H1 (cell line): ENCODE results near the gene SH2B2. TPM values are rescaled to one million over a fixed set of nuclear protein-coding genes. Genes with fewer than 3 reads are reported as not detected.

Source experiments
- CTCF ChIA-PET: fragments of 300-600 bp; sonication (Branson Sonifier 250); formaldehyde crosslinking; loops from one replicate; lab custom pipeline; 2021; ENCODE audit not compliant: partially characterized antibody; lab: Charles Lee
- POLR2A ChIA-PET: fragments of 300-600 bp; sonication (Branson Sonifier 250); formaldehyde crosslinking; loops from one replicate; lab custom pipeline; 2021; ENCODE audit warnings: inconsistent platforms; ENCODE audit not compliant: partially characterized antibody; lab: Charles Lee
- DNase-seq, 2 experiments: peaks; one replicate each; pipeline versions ENCODE4 v3.0.0 to v3.0.0-alpha.2; 2010 to 2022; ENCODE audit warnings: low spot score in 2 of 2, low read depth in 1 of 2, mixed read lengths in 1 of 2
- FAIRE-seq: peaks from 2 replicates; lab custom pipeline; 2011; peaks lifted over from hg19 to GRCh38; lab: Jason Lieb, UNC
- H2AFZ ChIP-seq: 2 replicates; pipeline ENCODE4 v1.8.1; 2012; ENCODE audit warnings: low read length, inconsistent platforms
- H2AK5ac ChIP-seq: 2 replicates; pipeline ENCODE4 v1.6.1; 2013; ENCODE audit warnings: low read depth, low read length
- H2BK120ac ChIP-seq: replicated peaks from 2 replicates; pipeline ENCODE3; 2013; ENCODE audit warnings: low read depth, low read length, inconsistent platforms
- H2BK12ac ChIP-seq: 2 replicates; pipeline ENCODE4 v1.6.1; 2013; ENCODE audit warnings: low read depth, low read length
- H2BK15ac ChIP-seq: 2 replicates; pipeline ENCODE4 v1.6.1; 2013; ENCODE audit warnings: low read length
- H2BK20ac ChIP-seq: 2 replicates; pipeline ENCODE4 v1.6.1; 2013; ENCODE audit warnings: low read length
- H2BK5ac ChIP-seq: 2 replicates; pipeline ENCODE4 v1.6.1; 2013; ENCODE audit warnings: low read depth, low read length
- H3K14ac ChIP-seq: 2 replicates; pipeline ENCODE4 v1.6.1; 2013; ENCODE audit warnings: inconsistent platforms; ENCODE audit not compliant: insufficient read length
- H3K18ac ChIP-seq: 2 replicates; pipeline ENCODE4 v1.6.1; 2013; ENCODE audit warnings: low read length; ENCODE audit errors: extremely low read depth
- H3K23ac ChIP-seq: 2 replicates; pipeline ENCODE4 v1.6.1; 2013; ENCODE audit warnings: inconsistent platforms; ENCODE audit not compliant: insufficient read length
- H3K23me2 ChIP-seq: 2 replicates; pipeline ENCODE4 v1.6.1; 2013; ENCODE audit warnings: low read depth, low read length
- H3K27ac ChIP-seq: 2 replicates; pipeline ENCODE4 v1.6.1; 2011; ENCODE audit warnings: low read depth, low read length, inconsistent platforms
- H3K27me3 ChIP-seq, 4 experiments: replicated peaks in 1 of 4; 1 replicate in 1 of 4; 2 replicates in 3 of 4; pipeline versions ENCODE4 v1.6.1 to v1.8.1; 2011 to 2013; ENCODE audit warnings: low read length in 3 of 4, mild to moderate bottlenecking in 3 of 4, inconsistent platforms in 2 of 4, mixed read lengths in 2 of 4, moderate library complexity in 1 of 4; ENCODE audit not compliant: control insufficient read depth in 3 of 4, insufficient read depth in 3 of 4; ENCODE audit errors: extremely low read depth in 1 of 4
- H3K36me3 ChIP-seq, 4 experiments: 2 replicates each; pipeline versions ENCODE4 v1.6.1 to v1.8.1; 2011 to 2013; ENCODE audit warnings: mild to moderate bottlenecking in 4 of 4, low read length in 3 of 4, moderate library complexity in 2 of 4, control low read depth in 1 of 4, inconsistent platforms in 1 of 4; ENCODE audit not compliant: insufficient read depth in 4 of 4, control insufficient read depth in 2 of 4
- H3K4ac ChIP-seq: replicated peaks from 2 replicates; pipeline ENCODE3; 2013; ENCODE audit warnings: low read length, low read depth, mixed read lengths, inconsistent platforms; ENCODE audit not compliant: insufficient read length
- H3K4me1 ChIP-seq, 4 experiments: replicated peaks in 1 of 4; 1 replicate in 1 of 4; 2 replicates in 3 of 4; pipeline versions ENCODE4 v1.6.1 to v1.8.1; 2011 to 2013; ENCODE audit warnings: low read length in 3 of 4, inconsistent platforms in 2 of 4, mixed read lengths in 1 of 4; ENCODE audit not compliant: insufficient read depth in 4 of 4, control insufficient read depth in 3 of 4
- H3K4me2 ChIP-seq, 2 experiments: 2 replicates each; pipeline versions ENCODE4 v1.6.1 to v1.8.1; 2011 to 2013; ENCODE audit warnings: low read depth in 2 of 2, low read length in 2 of 2, control low read depth in 1 of 2, inconsistent platforms in 1 of 2, mild to moderate bottlenecking in 1 of 2; ENCODE audit not compliant: insufficient read depth in 1 of 2
- H3K4me3 ChIP-seq, 4 experiments: fragments of 200-600, 300-600 bp in 1 of 4; sonication (generic), shearing (Covaris generic), sonication (Bioruptor Twin) in 1 of 4; 2 replicates each; pipeline versions ENCODE4 v1.5.1 to v1.8.1; 2011 to 2016; ENCODE audit warnings: low read length in 4 of 4, low read depth in 3 of 4, control low read depth in 2 of 4, inconsistent platforms in 2 of 4, mild to moderate bottlenecking in 2 of 4, mixed read lengths in 1 of 4, moderate library complexity in 1 of 4; ENCODE audit not compliant: insufficient read depth in 2 of 4; ENCODE audit errors: extremely low read depth in 1 of 4
- H3K56ac ChIP-seq: replicated peaks from 2 replicates; pipeline ENCODE3; 2013; ENCODE audit warnings: low read depth, mild to moderate bottlenecking, mixed read lengths, low read length, inconsistent platforms; ENCODE audit not compliant: insufficient read length
- H3K79me1 ChIP-seq: 2 replicates; pipeline ENCODE4 v1.6.1; 2013; ENCODE audit warnings: low read depth, low read length, control low read depth
- H3K79me2 ChIP-seq, 2 experiments: 2 replicates each; pipeline versions ENCODE4 v1.6.1 to v1.8.1; 2012 to 2013; ENCODE audit warnings: low read length in 2 of 2, mild to moderate bottlenecking in 2 of 2, inconsistent platforms in 1 of 2; ENCODE audit not compliant: insufficient read depth in 2 of 2, control insufficient read depth in 1 of 2
- H3K9ac ChIP-seq, 4 experiments: replicated peaks in 1 of 4; 1 replicate in 1 of 4; 2 replicates in 3 of 4; pipeline versions ENCODE4 v1.6.1 to v1.8.1; 2011 to 2013; ENCODE audit warnings: low read depth in 3 of 4, low read length in 3 of 4, control low read depth in 2 of 4, mild to moderate bottlenecking in 2 of 4, moderate library complexity in 2 of 4, inconsistent platforms in 1 of 4; ENCODE audit errors: extremely low read depth in 1 of 4
- H3K9me3 ChIP-seq, 2 experiments: 2 replicates each; pipeline versions ENCODE4 v1.6.1 to v1.8.1; 2012 to 2013; ENCODE audit warnings: mild to moderate bottlenecking in 2 of 2, moderate library complexity in 2 of 2, control low read depth in 1 of 2, inconsistent platforms in 1 of 2, low read depth in 1 of 2, low read length in 1 of 2, mixed read lengths in 1 of 2; ENCODE audit not compliant: insufficient read depth in 2 of 2
- H4K20me1 ChIP-seq, 2 experiments: replicated peaks in 1 of 2; 2 replicates each; pipeline versions ENCODE3 to v1.8.1; 2011 to 2013; ENCODE audit warnings: inconsistent platforms in 2 of 2, low read length in 2 of 2, mild to moderate bottlenecking in 1 of 2; ENCODE audit not compliant: insufficient read depth in 2 of 2, control insufficient read depth in 1 of 2
- H4K5ac ChIP-seq: 2 replicates; pipeline ENCODE4 v1.6.1; 2013; ENCODE audit warnings: low read length, low read depth, mixed read lengths, inconsistent platforms; ENCODE audit not compliant: insufficient read length
- H4K8ac ChIP-seq: 2 replicates; pipeline ENCODE4 v1.8.0; 2013; ENCODE audit warnings: mild to moderate bottlenecking, moderate library complexity, low read length, inconsistent platforms; ENCODE audit not compliant: insufficient read depth; ENCODE audit errors: extremely low read depth
- H4K91ac ChIP-seq: replicated peaks from 2 replicates; pipeline ENCODE3; 2013; ENCODE audit warnings: low read length, mixed read lengths, inconsistent platforms; ENCODE audit not compliant: insufficient read length
- ASH2L ChIP-seq: fragments of 200-600, 300-600 bp; sonication (generic); IDR thresholded peaks from one replicate; pipeline ENCODE4 v1.7.1; 2017; ENCODE audit warnings: low read length
- CHD1 ChIP-seq: IDR thresholded peaks from 2 replicates; pipeline ENCODE4 v1.6.1; 2012; ENCODE audit warnings: low read depth, low read length, improper control_type of control experiment
- CTBP2 ChIP-seq: IDR thresholded peaks from 2 replicates; pipeline ENCODE4 v1.7.0; 2011; ENCODE audit warnings: borderline replicate concordance, mild to moderate bottlenecking, moderate library complexity, mixed read lengths, low read length; ENCODE audit not compliant: insufficient read depth, insufficient read length
- EP300 ChIP-seq, 2 experiments: IDR thresholded peaks; 1 replicate in 1 of 2; 2 replicates in 1 of 2; pipeline ENCODE4 v1.6.1; 2011 to 2012; ENCODE audit warnings: low read depth in 2 of 2, low read length in 2 of 2, mild to moderate bottlenecking in 2 of 2, borderline replicate concordance in 1 of 2, inconsistent platforms in 1 of 2, moderate library complexity in 1 of 2
- FOSL1 ChIP-seq: IDR thresholded peaks from 2 replicates; pipeline ENCODE4 v1.6.1; 2011; ENCODE audit warnings: mild to moderate bottlenecking, low read depth, low read length, moderate library complexity; ENCODE audit not compliant: insufficient read depth
- RFX5 ChIP-seq: IDR thresholded peaks from 2 replicates; pipeline ENCODE4 v1.6.1; 2011; ENCODE audit warnings: low read depth, low read length, improper control_type of control experiment, borderline replicate concordance
- YY1 ChIP-seq: IDR thresholded peaks from 2 replicates; pipeline ENCODE4 v1.6.1; 2011; ENCODE audit warnings: low read depth, mild to moderate bottlenecking, low read length
- ZNF274 ChIP-seq: IDR thresholded peaks from 2 replicates; pipeline ENCODE4 v1.7.0; 2012; ENCODE audit warnings: low read length, borderline replicate concordance; ENCODE audit errors: extremely low read depth
- WGBS, 2 experiments: shearing (Covaris generic) in 1 of 2; methylation state at CpG; one replicate each; pipeline versions ENCODE4 v1.1.6 to v1.1.7; 2013 to 2015; ENCODE audit warnings: low lambda C conversion rate in 2 of 2, mixed read lengths in 2 of 2, inconsistent platforms in 1 of 2, low coverage in 1 of 2, missing lambda C conversion rate in 1 of 2; ENCODE audit not compliant: insufficient replicate concordance in 2 of 2, insufficient coverage in 1 of 2, insufficient read length in 1 of 2; ENCODE audit errors: extremely low coverage in 1 of 2, missing lambda C conversion rate in 1 of 2; 5-methylcytosine and 5-hydroxymethylcytosine counted together
- polyA plus RNA-seq, 7 experiments: library from polyadenylated mRNA; depleted of rRNA in 3 of 7; stranded (reverse) in 5 of 7; unstranded in 2 of 7; fragments of >200 nt in 5 of 7; fragments of 200-250 nt in 2 of 7; gene quantifications; 1 replicate in 5 of 7; 2 replicates in 1 of 7; 4 replicates in 1 of 7; pipeline versions ENCODE4 v1.2.1 to v1.2.3, GENCODE V29; 2011 to 2013; ENCODE audit warnings: missing spikeins in 2 of 7, mixed read lengths in 2 of 7
- total RNA-seq: library from RNA; stranded (reverse); fragmentation: NEBNext Ultra II Directional; extraction: Animal tissue kit (Norgen Biotek cat#: 25700); gene quantifications from 2 replicates; pipeline ENCODE4 v1.2.1, GENCODE V29; 2021

The SH2B2 gene
- total and polyA plus RNA-seq, 2 of the 8 experiments (the other 6 are each of a cell fraction or from before 2014, with no cell fraction given): 11.5 to 18.7 TPM

DNA sequence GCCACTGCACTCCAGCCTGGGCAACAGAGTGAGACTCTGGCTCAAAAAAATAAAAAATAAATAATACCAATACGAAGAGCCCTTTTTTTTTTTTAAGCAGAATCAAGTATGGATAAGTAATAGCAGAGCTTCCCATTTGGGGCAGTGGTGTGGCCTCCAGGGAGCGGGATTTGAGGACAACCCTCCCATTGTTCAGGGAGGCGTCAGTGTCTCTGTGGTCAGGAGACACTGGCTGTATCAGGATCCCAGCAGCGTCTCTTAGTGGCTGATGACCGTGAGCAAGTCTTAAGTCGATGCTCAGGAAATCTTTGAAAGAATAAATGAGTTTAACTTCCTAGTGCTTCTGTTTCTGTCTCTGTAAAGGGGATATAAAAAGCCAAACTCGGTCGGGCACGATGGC is 25.2 kb upstream of the SH2B2 start:
- 91% methylated on average over 9 of the region's 9 CpGs; no CpG with 5 or more reads in 1 of the 2 experiments for WGBS, 2 experiments
- H4K91ac ChIP-seq: no peak overlapping the region

More for the DNA sequence above, 25.2 kb upstream of the SH2B2 start:
- no peak overlapping the region for H2AFZ ChIP-seq
- no peaks in the 10 kb centered on the region for H3K36me3 ChIP-seq
- no peak overlapping the region for H3K9ac ChIP-seq
- H4K5ac ChIP-seq: no peak overlapping the region
- ChIA-PET POLR2A (interaction anchor here (0.9 kb wide), 1 partner anchor 11 kb away, joined by 3 read pairs; no protein-coding TSS in a partner anchor), CTCF (interaction anchor here (0.8 to 1.4 kb wide), 5 partner anchors 11 to 79 kb away, joined by 3 to 8 read pairs (median 3); no protein-coding TSS in a partner anchor)
- H3K79me1 ChIP-seq: no peaks in the 10 kb centered on the region
- H3K4me2 ChIP-seq: no peak overlapping the region
- H3K4ac ChIP-seq: no peak overlapping the region
- H3K27ac ChIP-seq: no peak overlapping the region
- H3K9me3 ChIP-seq: no peaks in the 10 kb centered on the region
- H2AK5ac ChIP-seq: no peak overlapping the region
- no peak overlapping the region for H3K14ac ChIP-seq
- H3K23ac ChIP-seq: no peak overlapping the region
- no peaks in the 10 kb centered on the region for H3K23me2 ChIP-seq
- no peaks in the 10 kb centered on the region for H3K4me1 ChIP-seq
- no peak overlapping the region for H3K18ac ChIP-seq
- DNase-seq (no peak), FAIRE-seq (no peak)
- H2BK12ac ChIP-seq: no peak overlapping the region
- H2BK120ac ChIP-seq: no peak overlapping the region
- no peaks in the 10 kb centered on the region for H3K27me3 ChIP-seq
- no peak overlapping the region for H2BK5ac ChIP-seq
- TF ChIP-seq CTBP2 (no peak), FOSL1 (no peak), CHD1 (no peak), EP300 (IDR thresholded peaks at IDR 0.05; ENCODE audit: borderline replicate concordance in 1 of 2, low read depth in 2 of 2, low read length in 2 of 2) (no peak), RFX5 (no peak), ZNF274 (no peak), YY1 (no peak), ASH2L (no peak)
- H4K20me1 ChIP-seq: no peaks in the 10 kb centered on the region
- no peak overlapping the region for H2BK15ac ChIP-seq
- H4K8ac ChIP-seq: no peak overlapping the region
- H3K56ac ChIP-seq: no peak overlapping the region
- no peak overlapping the region for H3K4me3 ChIP-seq
- no peak overlapping the region for H2BK20ac ChIP-seq
- H3K79me2 ChIP-seq: no peaks in the 10 kb centered on the region
